Activated CD8-positive, alpha-beta memory T cell treated with anti-CD3 and anti-CD28 coated beads, Interleukin-2, amount 50 U/mL, for 4 hours (primary cell): ENCODE measurements around the gene PLAC9.

Source experiments
- DNase-seq: peaks from one replicate; pipeline ENCODE4 v3.0.0-alpha.2; 2020

PLAC9 gene

GRCh38 chr10:80161321-80162083, 29.0 kb downstream of the PLAC9 start:
- no peak for DNase-seq

- DNase-seq, result no peak
Observed at GRCh38 chr10:80163741-80164341, 31.3 kb downstream of the PLAC9 start.

GRCh38 chr10:80164596-80164995, 32.1 kb downstream of the PLAC9 start:
- DNase-seq, result no peak

GRCh38 chr10:80165173-80165572, 32.6 kb downstream of the PLAC9 start:
- no peak for DNase-seq

GRCh38 chr10:80166581-80167470, 34.3 kb downstream of the PLAC9 start:
- DNase-seq, result no peak

- no peak for DNase-seq
Observed at GRCh38 chr10:80167471-80168161, 35.1 kb downstream of the PLAC9 start.

GRCh38 chr10:80168162-80168511, 35.6 kb downstream of the PLAC9 start:
- DNase-seq, result no peak

- DNase-seq, result peak; percentile 35
Observed at GRCh38 chr10:80168679-80169380, 36.3 kb downstream of the PLAC9 start.

GRCh38 chr10:80170026-80170425, 37.5 kb downstream of the PLAC9 start:
- no peak for DNase-seq

- no peak for DNase-seq
Observed at GRCh38 chr10:80170641-80171040, 38.1 kb downstream of the PLAC9 start.

GRCh38 chr10:80171248-80171660, 38.7 kb downstream of the PLAC9 start:
- no peak for DNase-seq

- no peak for DNase-seq
Observed at GRCh38 chr10:80172896-80173295, 40.4 kb downstream of the PLAC9 start.

- DNase-seq, result no peak
Observed at GRCh38 chr10:80173466-80173865, 40.9 kb downstream of the PLAC9 start.

GRCh38 chr10:80174641-80175395, 42.3 kb downstream of the PLAC9 start:
- no peak for DNase-seq

GRCh38 chr10:80176526-80176925, 44.0 kb downstream of the PLAC9 start:
- no peak for DNase-seq

GRCh38 chr10:80177781-80178636, 45.5 kb downstream of the PLAC9 start:
- no peak for DNase-seq

- no peak for DNase-seq
Observed at GRCh38 chr10:80182986-80183385, 50.5 kb downstream of the PLAC9 start.

- no peak for DNase-seq
Observed at GRCh38 chr10:80183436-80183835, 50.9 kb downstream of the PLAC9 start.

GRCh38 chr10:80184291-80184690, 51.8 kb downstream of the PLAC9 start:
- no peak for DNase-seq

- DNase-seq, result no peak
Observed at GRCh38 chr10:80185578-80186299, 53.2 kb downstream of the PLAC9 start.
